Measurements from ENCODE around the gene CFAP20DC.

CFAP20DC gene

GRCh38 chr3:59065240-59065639, 15.4 kb upstream of the CFAP20DC start:
- Histone ChIP-seq H3K4me3 (IDR thresholded peaks at IDR 0.05; ENCODE audit: insufficient read depth, low read depth, low read length) (no peak overlapping the region), H3K4me1 (ENCODE audit: low read depth, poor library complexity, severe bottlenecking) (peaks cover 15% of the 10 kb centered on the region), H3K79me2 (ENCODE audit: insufficient read depth, low read depth) (no peaks in the 10 kb centered on the region), H3K36me3 (ENCODE audit: insufficient read depth) (no peaks in the 10 kb centered on the region), H2AFZ (ENCODE audit: low read depth) (no peak overlapping the region), H3K27me3 (ENCODE audit: insufficient read depth, low read depth) (no peaks in the 10 kb centered on the region), H3K9ac (no peak overlapping the region), H4K20me1 (ENCODE audit: insufficient read depth) (no peaks in the 10 kb centered on the region), H3K4me2 (no peak overlapping the region), H3K27ac (no peak overlapping the region)
- TF ChIP-seq CTCF (conservative IDR thresholded peaks at IDR 0.05; ENCODE audit: low read depth, low read length), result no peak

GRCh38 chr3:59064728-59065127, 14.9 kb upstream of the CFAP20DC start:
- H3K9ac ChIP-seq, result no peak overlapping the region
- H3K27me3 ChIP-seq (ENCODE audit: insufficient read depth, low read depth), result no peaks in the 10 kb centered on the region
- no peaks in the 10 kb centered on the region for H4K20me1 ChIP-seq (ENCODE audit: insufficient read depth)
- no peaks in the 10 kb centered on the region for H3K36me3 ChIP-seq (ENCODE audit: insufficient read depth)
- H2AFZ ChIP-seq (ENCODE audit: low read depth), result no peak overlapping the region
- peaks cover 10% of the 10 kb centered on the region for H3K4me1 ChIP-seq (ENCODE audit: low read depth, poor library complexity, severe bottlenecking)
- no peaks in the 10 kb centered on the region for H3K79me2 ChIP-seq (ENCODE audit: insufficient read depth, low read depth)
- H3K4me2 ChIP-seq, result no peak overlapping the region
- TF ChIP-seq CTCF (conservative IDR thresholded peaks at IDR 0.05; ENCODE audit: low read depth, low read length), result no peak
- no peak overlapping the region for H3K27ac ChIP-seq
- no peak overlapping the region for H3K4me3 ChIP-seq (IDR thresholded peaks at IDR 0.05; ENCODE audit: insufficient read depth, low read depth, low read length)

GRCh38 chr3:59064276-59064675, 14.5 kb upstream of the CFAP20DC start:
- no peak overlapping the region for H3K9ac ChIP-seq
- H3K79me2 ChIP-seq (ENCODE audit: insufficient read depth, low read depth), result no peaks in the 10 kb centered on the region
- H4K20me1 ChIP-seq (ENCODE audit: insufficient read depth), result no peaks in the 10 kb centered on the region
- H3K27ac ChIP-seq, result no peak overlapping the region
- no peaks in the 10 kb centered on the region for H3K36me3 ChIP-seq (ENCODE audit: insufficient read depth)
- H3K4me3 ChIP-seq (IDR thresholded peaks at IDR 0.05; ENCODE audit: insufficient read depth, low read depth, low read length), result no peak overlapping the region
- H3K27me3 ChIP-seq (ENCODE audit: insufficient read depth, low read depth), result no peaks in the 10 kb centered on the region
- TF ChIP-seq CTCF (conservative IDR thresholded peaks at IDR 0.05; ENCODE audit: low read depth, low read length), result no peak
- H3K4me2 ChIP-seq, result no peak overlapping the region
- H3K4me1 ChIP-seq (ENCODE audit: low read depth, poor library complexity, severe bottlenecking), result peaks cover 6% of the 10 kb centered on the region
- no peak overlapping the region for H2AFZ ChIP-seq (ENCODE audit: low read depth)

- Histone ChIP-seq H3K9ac (no peak overlapping the region), H3K4me3 (IDR thresholded peaks at IDR 0.05; ENCODE audit: insufficient read depth, low read depth, low read length) (no peak overlapping the region), H3K4me2 (no peak overlapping the region), H2AFZ (ENCODE audit: low read depth) (no peak overlapping the region), H3K27me3 (ENCODE audit: insufficient read depth, low read depth) (no peaks in the 10 kb centered on the region), H3K79me2 (ENCODE audit: insufficient read depth, low read depth) (no peaks in the 10 kb centered on the region), H3K36me3 (ENCODE audit: insufficient read depth) (no peaks in the 10 kb centered on the region), H4K20me1 (ENCODE audit: insufficient read depth) (no peaks in the 10 kb centered on the region), H3K4me1 (ENCODE audit: low read depth, poor library complexity, severe bottlenecking) (no peaks in the 10 kb centered on the region), H3K27ac (no peak overlapping the region)
- no peak for TF ChIP-seq CTCF (conservative IDR thresholded peaks at IDR 0.05; ENCODE audit: low read depth, low read length)
Observed at GRCh38 chr3:59056706-59057105, 6.9 kb upstream of the CFAP20DC start.
